Coronary artery (tissue), 2 donors: ENCODE data around the gene SMS.

Source experiments
- DNase-seq: peaks from one replicate; pipeline ENCODE4 v3.0.0-alpha.2; 2017; ENCODE audit warnings: low spot score
- H3K27ac ChIP-seq, 2 donors: fragments of 200-600 bp; sonication (generic); one replicate each; pipeline ENCODE4 v1.5.1; 2016 to 2019
- H3K4me3 ChIP-seq: fragments of 200-600 bp; sonication (generic); 2 replicates; pipeline ENCODE4 v1.5.1; 2016; ENCODE audit warnings: mild to moderate bottlenecking, moderate library complexity
- CTCF ChIP-seq: fragments of 200-600 bp; sonication (generic); IDR thresholded peaks from one replicate; pipeline ENCODE4 v1.5.1; 2019; ENCODE audit warnings: antibody characterized with exemption

The SMS gene

GRCh38 chrX:21966866-21967265, 26.4 kb downstream of the SMS start:
- no peak for TF ChIP-seq CTCF
- DNase-seq: no peak
- H3K27ac ChIP-seq: no peak overlapping the region
- no peak overlapping the region for H3K4me3 ChIP-seq

GRCh38 chrX:21968333-21968732, 27.8 kb downstream of the SMS start:
- Histone ChIP-seq H3K27ac (no peak overlapping the region), H3K4me3 (no peak overlapping the region)
- TF ChIP-seq CTCF: no peak
- DNase-seq: no peak

GRCh38 chrX:21970326-21970725, 29.8 kb downstream of the SMS start:
- DNase-seq: no peak
- H3K27ac ChIP-seq: no peak overlapping the region
- TF ChIP-seq CTCF: no peak
- H3K4me3 ChIP-seq: no peak overlapping the region

- Histone ChIP-seq H3K27ac (peak overlapping the region in 1 of 2 donors; percentile 25), H3K4me3 (no peak overlapping the region)
- no peak for TF ChIP-seq CTCF
- no peak for DNase-seq
Observed at GRCh38 chrX:21972046-21972445, 31.5 kb downstream of the SMS start.

GRCh38 chrX:21972721-21973120, 32.2 kb downstream of the SMS start:
- DNase-seq: no peak
- Histone ChIP-seq H3K4me3 (no peak overlapping the region), H3K27ac (no peak overlapping the region)
- TF ChIP-seq CTCF: no peak

- DNase-seq: no peak
- Histone ChIP-seq H3K4me3 (no peak overlapping the region), H3K27ac (peak overlapping the region in 1 of 2 donors; percentile 16)
- TF ChIP-seq CTCF: no peak
Observed at GRCh38 chrX:21973321-21974010, 33.0 kb downstream of the SMS start.

- no peak overlapping the region for H3K4me3 ChIP-seq
- peak overlapping the region in 1 of 2 donors; percentile 16 for H3K27ac ChIP-seq
- no peak for DNase-seq
- no peak for TF ChIP-seq CTCF
Observed at GRCh38 chrX:21974011-21974385, 33.5 kb downstream of the SMS start.
